Ascending aorta (tissue), 2 donors: ENCODE measurements around the gene FUT7. TPM values are rescaled to one million over a fixed set of nuclear protein-coding genes. Genes with fewer than 3 reads are reported as not detected.

Experiments
- DNase-seq, 2 donors: peaks; one replicate each; pipeline ENCODE4 v3.0.0-alpha.2; 2019; ENCODE audit warnings: low spot score in 2 of 2
- H3K27ac ChIP-seq, 2 donors: fragments of 200-600 bp; sonication (generic); one replicate each; pipeline ENCODE4 v1.5.1; 2016 to 2017; ENCODE audit warnings: mild to moderate bottlenecking in 1 of 2
- H3K27me3 ChIP-seq: fragments of 200-600 bp; sonication (generic); one replicate; pipeline ENCODE4 v1.5.1; 2017
- H3K36me3 ChIP-seq, 2 donors: fragments of 200-600 bp; sonication (generic); one replicate each; pipeline ENCODE4 v1.5.1; 2016
- H3K4me1 ChIP-seq, 2 donors: fragments of 200-600 bp; sonication (generic); one replicate each; pipeline ENCODE4 v1.5.1; 2016 to 2017; ENCODE audit warnings: mild to moderate bottlenecking in 1 of 2
- H3K4me3 ChIP-seq, 2 donors: fragments of 200-600 bp; sonication (generic); one replicate each; pipeline ENCODE4 v1.5.1; 2016 to 2017; ENCODE audit warnings: mild to moderate bottlenecking in 1 of 2
- H3K9me3 ChIP-seq, 2 donors: fragments of 200-600 bp; sonication (generic); one replicate each; pipeline ENCODE4 v1.5.1; 2016
- intact Hi-C: fragments of 100-400 bp; cut with DNase I; formaldehyde crosslinking; loops from one replicate; pipeline ENCODE4 v1.15.1; 2023
- total RNA-seq: library from RNA; depleted of rRNA; stranded (reverse); fragments of >200 nt; gene quantifications from one replicate; pipeline ENCODE4 v1.1.0, GENCODE V29; 2016
- TF ChIP-seq, protein P1 (sequence below), 3 experiments: fragments of 200-600 bp in 2 of 3; fragments of 450-650 bp in 1 of 3; sonication (generic) in 2 of 3; IDR thresholded peaks; one replicate each; pipeline ENCODE4 v1.5.1; 2016 to 2019; ENCODE audit warnings: antibody characterized with exemption in 3 of 3, mild to moderate bottlenecking in 1 of 3, moderate library complexity in 1 of 3

Gene FUT7
- total RNA-seq, 1 donor from 2014 or later: not detected

DNA sequence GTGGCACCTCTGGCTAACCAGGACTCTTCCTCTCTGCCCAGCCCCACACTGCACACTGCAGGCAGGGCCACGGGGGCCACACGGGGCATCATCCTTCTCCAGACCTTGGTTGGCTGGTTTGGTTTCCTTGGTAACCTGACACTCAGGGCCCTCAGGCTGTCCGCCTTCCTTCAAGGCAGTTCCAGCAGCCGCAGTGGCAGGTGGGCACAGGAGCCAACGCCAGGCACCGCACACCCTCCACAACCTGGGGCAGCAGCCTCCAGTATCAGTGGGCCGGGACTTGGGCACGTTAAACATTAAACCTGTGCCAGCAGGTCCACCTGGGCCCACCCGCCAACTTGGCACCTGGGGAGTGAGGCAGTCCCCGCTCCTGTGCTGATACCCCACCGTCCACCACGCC, 12.1 kb upstream of the FUT7 start:
- peak overlapping the region in 1 of 2 donors; percentile 72 for H3K4me3 ChIP-seq
- H3K36me3 ChIP-seq: peaks cover 17 to 22% of the 10 kb centered on the region in 2 donors
- H3K4me1 ChIP-seq: peaks cover 5 to 20% of the 10 kb centered on the region in 2 donors
- TF ChIP-seq, protein P1, sequence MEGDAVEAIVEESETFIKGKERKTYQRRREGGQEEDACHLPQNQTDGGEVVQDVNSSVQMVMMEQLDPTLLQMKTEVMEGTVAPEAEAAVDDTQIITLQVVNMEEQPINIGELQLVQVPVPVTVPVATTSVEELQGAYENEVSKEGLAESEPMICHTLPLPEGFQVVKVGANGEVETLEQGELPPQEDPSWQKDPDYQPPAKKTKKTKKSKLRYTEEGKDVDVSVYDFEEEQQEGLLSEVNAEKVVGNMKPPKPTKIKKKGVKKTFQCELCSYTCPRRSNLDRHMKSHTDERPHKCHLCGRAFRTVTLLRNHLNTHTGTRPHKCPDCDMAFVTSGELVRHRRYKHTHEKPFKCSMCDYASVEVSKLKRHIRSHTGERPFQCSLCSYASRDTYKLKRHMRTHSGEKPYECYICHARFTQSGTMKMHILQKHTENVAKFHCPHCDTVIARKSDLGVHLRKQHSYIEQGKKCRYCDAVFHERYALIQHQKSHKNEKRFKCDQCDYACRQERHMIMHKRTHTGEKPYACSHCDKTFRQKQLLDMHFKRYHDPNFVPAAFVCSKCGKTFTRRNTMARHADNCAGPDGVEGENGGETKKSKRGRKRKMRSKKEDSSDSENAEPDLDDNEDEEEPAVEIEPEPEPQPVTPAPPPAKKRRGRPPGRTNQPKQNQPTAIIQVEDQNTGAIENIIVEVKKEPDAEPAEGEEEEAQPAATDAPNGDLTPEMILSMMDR (IDR thresholded peaks at IDR 0.05): no peak
- H3K27me3 ChIP-seq: peaks cover 11% of the 10 kb centered on the region
- H3K9me3 ChIP-seq: no peaks in the 10 kb centered on the region
- no peak for DNase-seq
- intact Hi-C loops: no loop called here
- H3K27ac ChIP-seq: peak overlapping the region in 1 of 2 donors; percentile 53

DNA sequence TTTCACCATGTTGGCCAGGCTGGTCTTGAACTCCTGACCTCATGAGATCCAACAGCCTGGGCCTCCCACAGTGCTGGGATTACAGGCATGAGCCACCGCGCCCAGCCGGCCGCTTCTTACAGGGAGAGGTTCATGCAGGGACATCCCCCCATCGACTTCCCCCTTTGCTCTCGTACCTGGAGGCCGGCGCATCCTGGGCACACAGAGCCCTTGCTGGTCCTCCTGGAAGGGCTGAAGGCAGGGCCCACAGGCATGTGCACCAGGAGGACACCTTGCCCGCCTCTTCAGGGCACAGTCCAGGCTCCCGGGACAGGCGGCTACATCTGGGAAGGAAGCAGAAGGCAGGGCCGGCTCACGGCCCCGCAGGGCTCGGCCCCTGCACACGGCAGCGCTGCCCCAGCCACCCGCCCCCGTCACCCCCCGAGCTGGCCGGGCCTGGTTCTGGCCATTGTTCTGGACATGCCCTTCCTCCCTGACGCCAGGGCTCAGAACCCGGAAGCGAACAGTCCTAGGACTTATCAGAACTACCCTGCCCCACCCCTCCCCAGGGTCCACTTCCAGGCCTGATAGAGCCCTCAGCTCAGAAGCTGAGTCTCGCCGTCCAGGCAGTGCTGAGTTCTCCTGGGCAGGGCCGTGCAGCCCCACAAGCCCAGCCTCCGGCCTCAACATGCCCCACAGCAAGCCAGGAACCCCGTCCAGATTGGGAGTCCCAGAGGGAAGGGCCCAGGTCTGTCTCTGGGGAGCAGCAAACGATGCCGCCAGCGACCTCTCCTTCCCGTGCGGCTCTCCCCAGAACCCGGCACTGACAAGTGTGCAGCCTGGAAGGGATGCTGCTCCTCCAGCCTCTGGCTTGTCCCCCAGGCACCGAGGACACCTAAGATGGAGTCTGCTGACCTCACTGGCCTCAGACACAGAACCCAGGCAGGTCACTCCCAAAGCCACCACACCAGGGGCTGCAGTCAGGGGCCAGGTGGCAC, 11.2 kb upstream of the FUT7 start:
- no peak for DNase-seq
- peak overlapping the region in 1 of 2 donors; percentile 53 for H3K27ac ChIP-seq
- peaks cover 5 to 20% of the 10 kb centered on the region in 2 donors for H3K4me1 ChIP-seq
- H3K36me3 ChIP-seq: peaks cover 18 to 27% of the 10 kb centered on the region in 2 donors
- H3K27me3 ChIP-seq: peaks cover 5% of the 10 kb centered on the region
- intact Hi-C loops: no loop called here
- TF ChIP-seq, protein P1 (IDR thresholded peaks at IDR 0.05): no peak
- H3K9me3 ChIP-seq: no peaks in the 10 kb centered on the region
- H3K4me3 ChIP-seq: no peak overlapping the region

- no peak for DNase-seq
- Histone ChIP-seq H3K27me3 (no peaks in the 10 kb centered on the region), H3K36me3 (peaks cover 18 to 27% of the 10 kb centered on the region in 2 donors), H3K9me3 (no peaks in the 10 kb centered on the region), H3K4me3 (no peak overlapping the region), H3K27ac (peak overlapping the region in 1 of 2 donors; percentile 17), H3K4me1 (peaks cover 5 to 15% of the 10 kb centered on the region in 2 donors)
- TF ChIP-seq, protein P1 (IDR thresholded peaks at IDR 0.05): no peak
- intact Hi-C loops: no loop called here
Observed at GRCh38 chr9:137041124-137041523, 9.2 kb upstream of the FUT7 start.

DNA sequence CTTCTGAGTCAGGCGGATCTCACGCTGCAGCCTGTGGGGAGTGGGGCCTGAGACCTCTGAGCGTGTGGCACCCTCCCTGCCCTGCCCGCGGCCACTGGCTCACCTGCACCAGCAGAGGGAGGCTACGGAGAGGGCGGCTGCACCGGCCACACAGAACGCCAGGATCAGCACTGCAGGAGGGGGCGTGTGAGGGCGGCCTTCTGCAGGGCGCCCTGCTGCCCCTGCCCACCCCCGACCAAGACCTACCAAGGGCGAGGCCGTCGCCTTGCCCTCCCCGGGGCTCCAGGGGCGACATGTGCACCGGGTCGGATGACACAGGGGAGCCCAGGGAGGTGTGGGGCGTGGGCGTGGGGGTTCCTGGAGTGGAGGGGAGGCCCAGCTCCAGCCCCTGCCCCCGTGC, 8.7 kb upstream of the FUT7 start:
- DNase-seq: no peak
- H3K4me1 ChIP-seq: peaks cover 5 to 12% of the 10 kb centered on the region in 2 donors
- peaks cover 18 to 27% of the 10 kb centered on the region in 2 donors for H3K36me3 ChIP-seq
- no peak overlapping the region for H3K4me3 ChIP-seq
- no peak overlapping the region for H3K27ac ChIP-seq
- H3K27me3 ChIP-seq: no peaks in the 10 kb centered on the region
- intact Hi-C loops: no loop called here
- TF ChIP-seq, protein P1 (IDR thresholded peaks at IDR 0.05): no peak
- no peaks in the 10 kb centered on the region for H3K9me3 ChIP-seq

GRCh38 chr9:137039611-137040366, 7.9 kb upstream of the FUT7 start:
- peaks cover 2 to 12% of the 10 kb centered on the region in 2 donors for H3K4me1 ChIP-seq
- TF ChIP-seq, protein P1 (IDR thresholded peaks at IDR 0.05): no peak
- H3K9me3 ChIP-seq: no peaks in the 10 kb centered on the region
- peaks cover 18 to 27% of the 10 kb centered on the region in 2 donors for H3K36me3 ChIP-seq
- intact Hi-C loops: no loop called here
- no peak for DNase-seq
- no peak overlapping the region for H3K27ac ChIP-seq
- no peaks in the 10 kb centered on the region for H3K27me3 ChIP-seq
- no peak overlapping the region for H3K4me3 ChIP-seq
